Midbrain (tissue), 1 donor: Measurements from ENCODE around the gene SORL1.
"Not testable (repeated sequence)": the region's sequence is repeated elsewhere in the genome, so short reads cannot be mapped to it uniquely, and the experiment has no call there.

Experiments used
- DNase-seq: peaks from one replicate; lab custom pipeline; 2025; lab: John Stamatoyannopoulos, UW

SORL1 gene

DNA sequence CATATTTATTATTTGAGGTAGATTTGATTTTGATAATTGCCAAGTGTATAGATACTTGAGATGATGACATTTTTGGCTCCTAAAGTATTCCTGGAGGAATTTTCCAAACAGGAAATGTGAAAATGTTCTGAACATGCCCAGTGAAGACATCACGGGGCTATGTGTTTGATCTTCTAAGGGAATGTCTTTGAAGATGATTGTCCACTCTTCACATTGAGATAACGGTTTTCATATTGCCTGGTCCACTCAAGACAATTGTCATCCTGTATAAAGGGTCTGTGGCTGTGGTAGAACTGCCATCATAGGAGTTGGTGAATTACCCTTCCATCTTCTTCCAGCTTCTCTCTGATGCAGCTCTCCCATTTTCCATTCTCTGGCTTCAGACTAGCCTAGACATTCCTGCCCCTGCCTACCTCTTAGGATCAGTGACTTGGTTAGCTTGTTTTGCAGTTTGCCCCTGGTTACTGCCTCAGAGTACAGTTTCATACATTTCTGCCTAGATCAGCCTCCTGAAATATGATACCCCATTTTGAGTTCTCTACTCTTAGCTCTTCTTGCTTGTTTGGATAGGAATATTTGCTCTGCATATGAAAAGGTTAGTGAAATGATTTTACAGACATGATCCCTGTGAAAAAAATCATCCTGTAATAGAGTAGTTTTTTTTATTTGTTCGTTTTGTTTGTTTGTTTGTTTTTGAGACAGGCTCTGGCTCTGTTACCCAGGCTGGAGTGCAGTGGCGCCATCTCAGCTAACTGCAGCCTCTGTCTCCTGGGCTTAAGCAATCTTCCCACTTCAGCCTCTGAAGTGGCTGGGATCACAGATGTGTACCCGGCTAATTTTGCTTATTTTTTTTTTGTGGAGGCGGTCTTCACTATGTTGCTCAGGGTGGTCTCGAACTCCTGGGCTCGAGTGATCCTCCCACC, 112.0 kb downstream of the SORL1 start:
- DNase-seq, result no peak

- DNase-seq, result no peak
Measured at GRCh38 chr11:121564948-121565684, 113.0 kb downstream of the SORL1 start.

DNA sequence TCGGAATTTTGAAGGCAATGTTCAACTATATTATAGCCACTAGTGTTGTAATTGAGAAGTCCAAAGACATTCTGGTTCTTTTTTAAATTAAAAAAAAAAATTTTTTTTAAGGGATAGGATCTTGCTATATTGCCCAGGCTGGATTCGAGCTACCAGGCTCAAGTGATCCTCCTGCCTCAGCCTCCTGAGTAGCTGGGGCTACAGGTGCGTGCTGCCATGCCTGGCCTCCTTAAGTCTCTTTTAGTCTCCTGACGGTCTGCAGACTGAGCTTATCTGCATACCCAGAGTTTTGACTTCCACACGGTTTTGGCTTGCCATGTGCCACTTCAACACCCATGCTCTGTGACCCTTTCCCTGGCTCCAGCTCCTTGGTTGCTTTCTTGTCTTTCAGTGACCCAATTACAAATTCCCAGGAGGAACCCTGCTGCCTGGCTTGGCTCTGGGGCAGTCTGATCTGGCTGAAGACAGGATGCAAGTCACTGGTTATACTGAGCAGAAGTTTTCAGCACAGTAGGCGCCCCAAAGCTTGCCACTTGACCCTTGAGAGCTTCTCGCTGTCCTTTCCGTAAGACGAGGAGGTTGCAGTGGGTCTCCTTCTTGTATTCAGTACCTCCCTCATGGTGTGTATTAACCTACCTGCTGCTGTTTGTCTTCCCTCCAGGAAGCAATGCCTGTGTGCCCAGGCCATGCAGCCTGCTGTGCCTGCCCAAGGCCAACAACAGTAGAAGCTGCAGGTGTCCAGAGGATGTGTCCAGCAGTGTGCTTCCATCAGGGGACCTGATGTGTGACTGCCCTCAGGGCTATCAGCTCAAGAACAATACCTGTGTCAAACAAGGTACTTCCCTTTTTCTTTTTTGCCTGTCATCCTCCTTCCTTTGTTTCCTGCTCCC, 114.4 kb downstream of the SORL1 start:
- peak; percentile 33 for DNase-seq

DNA sequence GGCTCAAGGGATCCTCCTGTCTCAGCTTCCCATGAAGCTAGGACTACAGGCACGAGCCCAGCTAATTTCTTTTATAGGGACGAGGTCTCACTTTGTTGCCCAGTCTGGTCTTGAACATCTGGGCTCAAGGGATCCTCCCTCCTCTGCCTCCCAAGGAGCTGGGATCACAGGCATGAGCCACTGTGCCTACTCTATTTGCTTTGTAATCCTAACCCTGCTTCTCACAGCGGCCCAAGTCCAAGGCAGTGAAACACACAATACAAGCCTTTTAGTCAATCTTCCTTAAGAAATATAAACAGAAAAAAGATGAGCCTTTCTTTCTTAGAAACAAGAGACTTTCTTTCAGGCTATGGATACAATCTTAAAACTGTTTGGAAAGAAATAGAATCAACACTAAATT, 115.9 kb downstream of the SORL1 start:
- no peak for DNase-seq

DNA sequence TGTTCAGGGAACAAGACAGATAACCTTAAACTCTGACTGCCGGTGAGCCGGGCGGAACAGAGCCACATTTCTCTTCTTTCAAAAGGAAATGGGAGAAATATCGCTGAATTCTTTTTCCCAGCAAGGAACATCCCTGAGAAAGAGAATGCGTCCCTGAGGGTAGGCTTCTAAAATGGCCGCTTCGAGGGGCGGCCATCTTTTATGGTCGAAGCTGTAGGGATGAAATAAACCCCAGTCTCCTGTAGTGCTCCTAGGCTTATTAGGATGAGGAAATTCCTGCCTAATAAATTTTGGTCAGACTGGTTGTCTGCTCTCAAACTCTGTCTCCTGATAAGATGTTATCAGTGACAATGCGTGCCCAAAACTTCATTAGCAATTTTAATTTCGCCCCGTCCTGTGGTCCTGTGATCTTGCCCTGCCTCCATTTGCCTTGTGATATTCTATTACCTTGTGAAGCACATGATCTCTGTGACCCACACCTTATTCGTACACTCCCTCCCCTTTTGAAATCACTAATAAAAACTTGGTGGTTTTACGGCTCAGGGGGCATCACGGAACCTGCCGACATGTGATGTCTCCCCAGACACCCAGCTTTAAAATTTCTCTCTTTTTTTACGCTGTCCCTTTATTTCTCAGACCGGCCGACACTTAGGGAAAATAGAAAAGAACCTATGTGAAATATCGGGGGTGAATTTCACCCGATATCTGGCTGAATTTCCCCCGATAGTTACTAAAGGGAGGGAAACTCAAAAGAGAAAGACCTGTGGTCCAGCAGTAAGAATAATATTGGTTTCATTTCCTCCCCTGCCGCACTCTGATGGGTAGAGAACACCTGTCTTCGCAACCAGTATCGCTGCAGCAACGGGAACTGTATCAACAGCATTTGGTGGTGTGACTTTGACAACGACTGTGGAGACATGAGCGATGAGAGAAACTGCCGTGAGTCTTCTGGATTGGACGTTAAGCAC, 117.5 kb downstream of the SORL1 start:
- DNase-seq, result not testable (repeated sequence)

DNA sequence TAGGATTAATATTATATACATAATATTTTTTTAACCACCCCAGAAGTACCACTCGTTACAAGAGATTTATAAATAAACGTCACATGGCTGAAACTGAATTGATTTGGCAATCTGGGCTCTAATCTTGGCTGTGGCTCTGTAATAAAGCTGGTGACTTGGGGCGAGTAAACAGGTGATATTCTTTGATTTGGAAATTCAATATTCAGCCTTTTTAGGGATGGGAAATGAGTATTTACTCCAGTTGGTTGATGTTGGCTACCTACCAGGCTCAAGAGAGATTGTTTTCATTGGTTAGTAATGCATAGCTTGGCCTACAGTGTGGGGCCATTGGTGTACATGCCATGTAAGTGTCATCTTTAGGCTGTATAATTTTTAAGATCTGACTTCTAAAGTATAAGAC, 118.3 kb downstream of the SORL1 start:
- DNase-seq, result no peak

DNA sequence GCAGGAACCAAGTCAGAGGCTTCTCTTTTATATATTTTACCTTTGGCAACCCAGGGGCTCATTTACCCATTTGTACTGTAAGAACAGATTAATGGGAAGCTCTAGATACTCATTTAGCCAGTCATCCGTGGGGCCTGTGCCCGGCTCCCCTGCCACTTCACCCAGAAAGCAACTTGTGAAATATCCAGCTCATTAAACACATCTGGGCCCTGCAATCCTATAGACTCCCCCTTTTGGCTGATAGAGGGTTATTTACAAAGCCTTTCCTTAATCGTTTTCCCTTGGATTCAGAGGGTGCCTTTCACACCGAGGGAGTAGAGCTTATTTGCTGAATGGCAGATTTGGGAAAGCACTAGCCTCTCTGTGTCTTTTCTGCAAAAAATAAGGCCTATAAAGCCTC, 119.4 kb downstream of the SORL1 start:
- no peak for DNase-seq

DNA sequence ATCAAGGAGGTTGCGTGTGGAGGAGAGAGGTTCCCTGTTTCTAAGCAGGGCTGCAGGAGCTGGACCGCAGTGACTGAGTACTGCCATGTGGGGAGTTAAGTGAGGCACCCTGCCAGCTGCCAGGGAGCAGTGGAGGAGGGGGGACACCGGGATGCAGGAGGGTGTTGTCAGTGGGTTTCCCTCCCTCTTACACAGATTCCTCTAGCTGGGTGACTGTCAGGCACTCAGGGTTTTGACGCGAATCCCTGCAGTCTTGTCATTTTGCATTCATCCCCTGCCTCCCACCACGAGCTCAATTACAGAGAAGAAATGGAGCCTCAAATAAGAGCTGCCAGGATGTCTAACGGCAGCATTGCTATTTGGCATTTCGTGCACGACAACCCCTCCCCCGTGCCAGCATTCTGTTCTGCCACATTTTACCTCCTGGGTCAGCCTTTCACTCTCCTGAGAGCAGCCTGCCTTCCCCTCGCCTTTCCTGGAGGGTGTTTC, 120.5 kb downstream of the SORL1 start:
- peak; percentile 75 for DNase-seq

DNA sequence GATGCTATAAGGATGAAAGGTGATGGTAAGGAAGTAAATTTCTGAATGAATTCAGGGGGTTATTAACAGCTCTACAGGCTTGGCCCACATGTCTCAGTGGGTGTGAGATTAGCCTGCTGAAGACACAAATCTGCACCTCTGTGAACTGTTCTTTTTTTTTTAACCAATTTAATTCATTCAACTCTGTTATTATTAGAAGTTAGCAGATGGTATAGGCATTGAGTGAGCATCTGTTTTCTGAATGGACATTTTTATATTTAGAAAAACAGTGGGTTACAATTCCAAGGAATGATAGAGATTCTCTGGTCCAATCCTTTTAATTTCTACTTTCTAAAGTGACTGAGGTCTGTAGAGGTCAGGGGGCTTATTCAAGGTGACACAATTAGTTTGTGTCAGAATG, 122.7 kb downstream of the SORL1 start:
- no peak for DNase-seq

DNA sequence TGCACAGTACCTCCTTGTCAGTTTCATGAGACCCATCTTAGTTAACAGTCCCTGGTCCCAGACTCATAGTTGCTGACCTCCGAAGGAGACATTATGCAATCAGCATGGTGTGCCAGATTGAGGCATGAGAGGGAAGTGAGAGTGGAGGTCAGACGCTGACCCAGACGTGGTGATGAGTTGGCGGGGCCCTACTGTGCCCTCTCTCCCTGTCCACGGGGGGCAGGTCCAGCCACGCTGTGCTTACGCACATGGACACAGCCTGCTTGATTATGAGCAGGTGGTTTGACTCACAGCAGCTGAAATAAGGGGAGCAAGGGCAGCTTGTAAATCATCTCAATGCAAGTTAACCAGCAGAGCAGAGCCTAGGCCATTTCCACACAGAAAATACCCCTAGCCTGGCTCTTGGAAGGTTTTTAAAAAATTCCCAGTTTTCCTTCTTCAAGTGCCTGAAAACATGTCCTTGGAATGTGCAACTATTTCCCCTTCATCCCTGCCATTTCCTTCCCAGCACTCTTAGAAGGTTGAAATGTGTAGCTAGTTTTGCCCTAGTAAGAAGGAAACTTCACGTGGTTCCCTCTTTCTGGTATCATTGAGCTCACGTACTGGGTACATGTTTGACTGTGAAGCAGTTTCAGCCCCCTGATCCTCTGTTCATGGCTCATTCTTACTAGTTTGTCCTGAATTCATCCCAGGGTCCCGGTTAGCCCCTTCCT, 123.3 kb downstream of the SORL1 start:
- DNase-seq, result peak; percentile 63

- DNase-seq, result no peak
Measured at GRCh38 chr11:121575963-121576290, 123.8 kb downstream of the SORL1 start.

DNA sequence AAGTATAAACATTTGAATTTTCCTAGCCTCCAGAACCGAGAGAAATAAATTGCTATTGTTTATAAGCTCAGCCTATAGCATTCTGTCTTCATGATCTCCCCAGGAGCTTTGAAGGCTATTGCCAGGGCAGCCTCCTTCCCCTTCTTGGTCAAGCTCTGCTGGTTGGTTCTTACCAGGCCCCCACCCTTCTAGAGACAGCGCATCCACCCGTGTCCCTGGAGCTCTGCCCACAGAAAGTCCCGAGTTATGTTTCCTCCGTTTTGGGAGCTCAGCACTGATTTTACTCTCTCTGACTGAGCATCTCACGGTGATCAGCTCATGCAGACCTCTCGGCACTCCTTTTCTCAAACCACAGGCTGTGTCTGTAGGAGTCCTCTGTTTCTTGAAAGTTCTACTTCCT, 124.4 kb downstream of the SORL1 start:
- DNase-seq, result peak; percentile 45

GRCh38 chr11:121577106-121577848, 125.2 kb downstream of the SORL1 start:
- DNase-seq, result no peak

DNA sequence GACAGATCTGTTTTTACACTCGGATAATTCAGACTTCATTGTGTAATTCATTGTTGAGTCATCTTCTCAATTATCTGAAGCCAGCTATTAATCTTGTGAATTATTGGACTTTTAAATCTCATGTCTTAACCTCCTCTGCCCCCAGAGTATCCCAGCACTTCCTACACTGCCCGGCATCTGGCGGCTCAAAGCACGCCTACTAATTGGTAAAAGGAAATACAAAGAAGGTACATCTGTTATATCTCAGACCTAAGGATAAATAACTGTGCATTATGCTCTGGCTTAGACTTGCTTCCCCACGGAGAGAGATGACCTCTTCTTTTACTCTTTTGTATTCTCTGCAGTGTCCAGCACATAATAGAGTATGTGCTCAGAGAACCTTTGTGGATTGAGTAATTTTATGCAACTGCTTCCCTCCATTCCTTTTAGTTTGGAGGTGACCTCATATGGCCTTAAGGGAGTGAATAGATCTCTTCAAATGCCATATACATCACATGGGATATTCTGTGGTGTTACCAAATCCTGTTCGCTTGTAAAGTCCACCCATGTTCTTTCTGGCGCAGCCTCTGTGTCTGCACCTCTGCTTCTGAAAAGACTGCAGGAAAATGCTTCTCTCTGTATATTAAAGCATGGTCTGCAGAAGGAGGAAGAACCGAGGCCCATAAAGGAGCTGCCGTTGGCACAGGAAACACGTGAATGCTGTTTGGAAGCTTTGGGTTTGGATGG, 126.3 kb downstream of the SORL1 start:
- DNase-seq, result peak; percentile 32

DNA sequence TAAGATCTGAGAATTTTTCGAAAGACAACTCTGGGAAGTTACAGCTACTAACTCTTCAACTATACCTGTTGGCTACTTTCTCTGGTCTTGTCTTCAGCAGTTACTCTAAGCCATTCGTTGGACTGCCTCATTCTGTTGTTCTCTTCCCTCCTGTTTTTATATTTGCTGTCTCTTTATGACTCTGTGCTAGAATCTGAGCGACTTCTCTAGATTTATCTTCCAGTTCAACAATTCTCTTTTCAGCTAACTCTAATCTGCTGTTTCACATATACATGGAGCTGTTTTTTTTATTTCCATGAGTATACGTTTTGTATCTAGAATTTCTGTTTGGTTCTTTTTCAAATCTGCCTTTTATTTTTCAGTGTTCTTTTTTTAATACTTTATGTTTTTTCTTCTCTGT, 128.0 kb downstream of the SORL1 start:
- DNase-seq, result no peak

DNA sequence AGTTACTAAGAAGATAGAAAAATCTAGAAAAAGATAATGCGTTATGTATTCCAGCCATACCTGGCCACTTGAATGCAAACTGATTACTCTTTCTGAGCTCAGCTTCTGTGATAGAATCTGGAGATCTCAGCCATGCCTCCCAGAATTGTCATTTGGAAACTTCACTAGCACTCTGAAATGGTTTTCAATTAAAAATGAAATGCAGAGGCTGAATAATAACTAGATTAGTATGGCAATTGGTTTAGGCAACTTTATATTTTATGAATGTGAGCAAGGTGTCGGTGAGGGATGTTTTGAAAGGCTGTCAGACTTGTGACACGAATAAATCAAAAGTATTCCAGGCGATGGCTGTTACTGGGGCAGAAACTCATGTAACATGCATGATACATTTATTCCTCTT, 129.5 kb downstream of the SORL1 start:
- no peak for DNase-seq

- DNase-seq, result peak; percentile 34
Measured at GRCh38 chr11:121582296-121582695, 130.2 kb downstream of the SORL1 start.

GRCh38 chr11:121583825-121584224, 131.7 kb downstream of the SORL1 start:
- no peak for DNase-seq

- DNase-seq, result no peak
Measured at GRCh38 chr11:121586750-121587149, 134.6 kb downstream of the SORL1 start.
